Right lobe of liver (tissue), 6 donors: Measurements from ENCODE around the gene TANGO2. TPM values are rescaled to one million over a fixed set of nuclear protein-coding genes. Genes with fewer than 3 reads are reported as not detected.

Experiments used
- ATAC-seq, 4 donors: fragments of 200-7000 bp; cut with Tn5 transposase; one replicate each; pipeline ENCODE4 v1.9.1; 2020; ENCODE audit warnings: mild to moderate bottlenecking in 4 of 4, moderate library complexity in 4 of 4
- DNase-seq, 3 donors: peaks; one replicate each; pipeline ENCODE4 v3.0.0-alpha.2; 2020
- H3K27ac ChIP-seq, 3 donors: fragments of 200-600 bp; one replicate each; pipeline ENCODE4 v1.8.0; 2022
- H3K27me3 ChIP-seq, 2 donors: fragments of 200-600 bp; one replicate each; pipeline ENCODE4 v1.8.0; 2022
- H3K36me3 ChIP-seq, 4 donors: fragments of 200-600 bp; sonication (generic) in 1 of 4; one replicate each; pipeline versions ENCODE4 v1.5.1 to v1.8.0; 2017 to 2022; ENCODE audit warnings: control low read depth in 1 of 4
- H3K4me1 ChIP-seq, 4 donors: fragments of 200-600 bp; sonication (generic) in 1 of 4; one replicate each; pipeline versions ENCODE4 v1.5.1 to v1.8.0; 2017 to 2022; ENCODE audit warnings: control low read depth in 1 of 4
- H3K4me3 ChIP-seq, 3 donors: fragments of 200-600 bp; one replicate each; pipeline ENCODE4 v1.8.0; 2022
- H3K9me3 ChIP-seq, 4 donors: fragments of 200-600 bp; sonication (generic) in 1 of 4; one replicate each; pipeline versions ENCODE4 v1.5.1 to v1.8.0; 2017 to 2022; ENCODE audit warnings: control low read depth in 1 of 4
- CTCF ChIP-seq, 4 donors: fragments of 200-600 bp in 3 of 4; fragments of 450-650 bp in 1 of 4; IDR thresholded peaks; one replicate each; pipeline versions ENCODE4 v1.5.1 to v1.8.0; 2016 to 2022; ENCODE audit warnings: antibody characterized with exemption in 4 of 4, mild to moderate bottlenecking in 2 of 4
- POLR2A ChIP-seq: fragments of 450-650 bp; IDR thresholded peaks from one replicate; pipeline ENCODE4 v1.6.1; 2017; ENCODE audit warnings: antibody characterized with exemption, mild to moderate bottlenecking
- WGBS: methylation state at CpG from one replicate; pipeline ENCODE4 v1.1.6; 2018; ENCODE audit warnings: low coverage, low lambda C conversion rate; ENCODE audit not compliant: insufficient coverage; ENCODE audit errors: missing lambda C conversion rate; 5-methylcytosine and 5-hydroxymethylcytosine counted together
- intact Hi-C, 2 donors: fragments of 100-400 bp; cut with DNase I; formaldehyde crosslinking; loops; one replicate each; pipeline versions ENCODE4 v1.11.2 to v1.14.1; 2022
- total RNA-seq, 6 experiments: library from RNA; depleted of rRNA in 2 of 6; stranded (reverse); fragments of >200 nt in 2 of 6; fragmentation: NEBNext Ultra II Directional in 3 of 6; extraction: Animal tissue kit (Norgen Biotek cat#: 25700) in 3 of 6; gene quantifications; one replicate each; pipeline versions ENCODE4 v1.1.0 to v1.2.4, GENCODE V29; 2016 to 2023
- donor health status: DM: no; HTN: yes; CAD: no.
- donor health status: DM: no; HTN: no; CAD: no.
- donor health status: DM: no; HTN: no; CAD: no.
- donor health status: DM: no; HTN: yes; CAD: no.
- donor health status: DM: no; HTN: yes; CAD: no.

TANGO2 gene
- total RNA-seq, 6 experiments from 2014 or later, result 11.0 to 27.0 (median 15.5) TPM

- peak in 2 of 3 donors; percentile 9 to 28 for DNase-seq
- no peaks in the 10 kb centered on the region for H3K9me3 ChIP-seq
- peak overlapping the region in 1 of 3 donors; percentile 18 for H3K27ac ChIP-seq
- no peak for TF ChIP-seq POLR2A
- no peak for TF ChIP-seq CTCF (IDR thresholded peaks at IDR 0.05)
- H3K27me3 ChIP-seq, result no peaks in the 10 kb centered on the region
- peaks cover 0 to 13% (median 0%) of the 10 kb centered on the region in 4 donors for H3K4me1 ChIP-seq
- WGBS, result 100% methylated on average over 1 of the region's 7 CpGs
- H3K36me3 ChIP-seq, result no peaks in the 10 kb centered on the region
- ATAC-seq, result no peak
- no peak overlapping the region for H3K4me3 ChIP-seq
- intact Hi-C loops, result no loop called here
These were observed 28.4 kb upstream of the TANGO2 start for GRCh38 chr22:19992481-19992911.

- ATAC-seq (peak in 2 of 4 donors; percentile 40 to 52), DNase-seq (peak in 2 of 3 donors; percentile 17 to 67)
- intact Hi-C loops, result no loop called here
These were observed 28.0 kb upstream of the TANGO2 start for GRCh38 chr22:19992921-19993355.

GRCh38 chr22:19993926-19994325, 27.0 kb upstream of the TANGO2 start:
- H3K27ac ChIP-seq, result no peak overlapping the region
- H3K4me3 ChIP-seq, result no peak overlapping the region
- H3K27me3 ChIP-seq, result no peaks in the 10 kb centered on the region
- 83% methylated on average over 6 of the region's 7 CpGs for WGBS
- intact Hi-C loops, result no loop called here
- H3K36me3 ChIP-seq, result no peaks in the 10 kb centered on the region
- H3K4me1 ChIP-seq, result peaks cover 0 to 23% (median 2%) of the 10 kb centered on the region in 4 donors
- TF ChIP-seq POLR2A (no peak), CTCF (IDR thresholded peaks at IDR 0.05) (no peak)
- ATAC-seq (no peak), DNase-seq (peak in 1 of 3 donors; percentile 16)
- H3K9me3 ChIP-seq, result no peaks in the 10 kb centered on the region

More at GRCh38 chr22:19992921-19993355, 28.0 kb upstream of the TANGO2 start:
- Histone ChIP-seq H3K9me3 (no peaks in the 10 kb centered on the region), H3K27me3 (no peaks in the 10 kb centered on the region), H3K27ac (peak overlapping the region in 1 of 3 donors; percentile 18), H3K36me3 (no peaks in the 10 kb centered on the region), H3K4me1 (peaks cover 0 to 13% (median 0%) of the 10 kb centered on the region in 4 donors), H3K4me3 (no peak overlapping the region)
- TF ChIP-seq POLR2A, result no peak
- 50% methylated on average over 1 of the region's 6 CpGs for WGBS

GRCh38 chr22:19994851-19995610, 25.9 kb upstream of the TANGO2 start:
- H3K36me3 ChIP-seq, result no peaks in the 10 kb centered on the region
- intact Hi-C loops, result no loop called here
- DNase-seq (no peak), ATAC-seq (no peak)
- TF ChIP-seq POLR2A (no peak), CTCF (IDR thresholded peaks at IDR 0.05) (no peak)
- H3K27me3 ChIP-seq, result no peaks in the 10 kb centered on the region
- H3K27ac ChIP-seq, result no peak overlapping the region
- WGBS, result 74% methylated on average over 10 of the region's 12 CpGs
- H3K4me1 ChIP-seq, result peaks cover 0 to 34% (median 7%) of the 10 kb centered on the region in 4 donors
- H3K9me3 ChIP-seq, result no peaks in the 10 kb centered on the region
- no peak overlapping the region for H3K4me3 ChIP-seq
